GM12874 (cell line): Measurements from ENCODE around the gene NUP43.

ENCODE experiments used
- CTCF ChIP-seq: IDR thresholded peaks from 2 replicates; pipeline ENCODE4 v1.5.1; 2011; ENCODE audit warnings: low read depth, mild to moderate bottlenecking, control low read depth, low read length, moderate library complexity; ENCODE audit not compliant: insufficient read depth

Gene NUP43

GRCh38 chr6:149698175-149698574 lies 48.2 kb downstream of the NUP43 start:
- TF ChIP-seq CTCF, result no peak

GRCh38 chr6:149696901-149697300 lies 49.4 kb downstream of the NUP43 start:
- no peak for TF ChIP-seq CTCF

GRCh38 chr6:149694921-149695320 lies 51.4 kb downstream of the NUP43 start:
- no peak for TF ChIP-seq CTCF

GRCh38 chr6:149691201-149691600 lies 55.1 kb downstream of the NUP43 start:
- no peak for TF ChIP-seq CTCF

- TF ChIP-seq CTCF, result no peak
These were observed 60.1 kb downstream of the NUP43 start for GRCh38 chr6:149686230-149686629.

- TF ChIP-seq CTCF, result no peak
These were observed 63.0 kb downstream of the NUP43 start for GRCh38 chr6:149683256-149683859.

GRCh38 chr6:149681209-149681608 lies 65.1 kb downstream of the NUP43 start:
- no peak for TF ChIP-seq CTCF
